Endothelial cell of umbilical vein (primary cell): Measurements from ENCODE around the gene ZNF83. TPM values are rescaled to one million over a fixed set of nuclear protein-coding genes. Genes with fewer than 3 reads are reported as not detected.
"Not testable (repeated sequence)": the region's sequence is repeated elsewhere in the genome, so short reads cannot be mapped to it uniquely, and the experiment has no call there.

ENCODE experiments used
- BruUV-seq: library from RNA; stranded (reverse); fragments of 400-500 nt; replicated peaks from 2 replicates; lab custom pipeline; 2021; lab: Mats Ljungman, UMichigan
- CTCF ChIA-PET: fragments of 300-600, 350-600 bp; sonication (Branson Sonifier 250); formaldehyde crosslinking; loops from one replicate; lab custom pipeline; 2021; ENCODE audit warnings: antibody characterized with exemption, inconsistent platforms; lab: Charles Lee
- POLR2A ChIA-PET: fragments of 300-600, 350-600 bp; sonication (Branson Sonifier 250); formaldehyde crosslinking; loops from one replicate; lab custom pipeline; 2021; ENCODE audit warnings: antibody characterized with exemption, inconsistent platforms; lab: Charles Lee
- DNase-seq: peaks from one replicate; pipeline ENCODE4 v3.0.0-alpha.2; 2011; ENCODE audit warnings: low read depth, low spot score
- FAIRE-seq: peaks from 2 replicates; lab custom pipeline; 2011; peaks lifted over from hg19 to GRCh38; lab: Jason Lieb, UNC
- H2AFZ ChIP-seq: 2 replicates; pipeline ENCODE4 v1.6.0; 2012; ENCODE audit warnings: low read depth, low read length, control low read depth, inconsistent platforms
- H3K27ac ChIP-seq: 2 replicates; pipeline ENCODE4 v1.5.1; 2011; ENCODE audit warnings: low read depth, mild to moderate bottlenecking, control low read depth, low read length, moderate library complexity; ENCODE audit not compliant: insufficient read depth
- H3K27me3 ChIP-seq, 2 experiments: 2 replicates each; pipeline versions ENCODE4 v1.6.0 to v1.6.1; 2011; ENCODE audit warnings: low read length in 2 of 2, mixed read lengths in 1 of 2; ENCODE audit not compliant: control insufficient read depth in 2 of 2, insufficient read depth in 2 of 2
- H3K36me3 ChIP-seq, 2 experiments: 2 replicates in 1 of 2; 3 replicates in 1 of 2; pipeline ENCODE4 v1.5.1; 2011; ENCODE audit warnings: low read length in 2 of 2, mild to moderate bottlenecking in 1 of 2, moderate library complexity in 1 of 2; ENCODE audit not compliant: control insufficient read depth in 2 of 2, insufficient read depth in 2 of 2; ENCODE audit errors: extremely low read depth in 1 of 2
- H3K4me1 ChIP-seq: 3 replicates; pipeline ENCODE4 v1.5.1; 2011; ENCODE audit warnings: mild to moderate bottlenecking, low read length; ENCODE audit not compliant: control insufficient read depth, insufficient read depth; ENCODE audit errors: extremely low read depth
- H3K4me2 ChIP-seq: 2 replicates; pipeline ENCODE4 v1.6.1; 2011; ENCODE audit warnings: low read length, control low read depth, mixed read lengths; ENCODE audit not compliant: insufficient read depth
- H3K4me3 ChIP-seq, 3 experiments: fragments of 200-600 bp in 1 of 3; sonication (generic), shearing (Covaris generic) in 1 of 3; replicated peaks in 1 of 3; 2 replicates each; pipeline ENCODE4 v1.5.1; 2011 to 2016; ENCODE audit warnings: control low read depth in 3 of 3, low read length in 3 of 3, mild to moderate bottlenecking in 2 of 3, inconsistent platforms in 1 of 3, low read depth in 1 of 3, moderate library complexity in 1 of 3; ENCODE audit not compliant: insufficient read depth in 1 of 3
- H3K79me2 ChIP-seq: 2 replicates; pipeline ENCODE4 v1.6.0; 2012; ENCODE audit warnings: low read length, inconsistent platforms; ENCODE audit not compliant: control insufficient read depth, insufficient read depth
- H3K9ac ChIP-seq: replicated peaks from 2 replicates; pipeline ENCODE3; 2011; ENCODE audit warnings: low read length, control low read depth; ENCODE audit not compliant: insufficient read depth; ENCODE audit errors: extremely low read depth
- H3K9me1 ChIP-seq: replicated peaks from 3 replicates; pipeline ENCODE4 v1.6.0; 2011; ENCODE audit warnings: mild to moderate bottlenecking, low read length; ENCODE audit not compliant: control insufficient read depth, insufficient read depth; ENCODE audit errors: extremely low read depth
- H3K9me3 ChIP-seq: replicated peaks from 2 replicates; pipeline ENCODE4 v1.5.1; 2012; ENCODE audit warnings: low read length, inconsistent platforms; ENCODE audit not compliant: control insufficient read depth, insufficient read depth
- H4K20me1 ChIP-seq: replicated peaks from 2 replicates; pipeline ENCODE3; 2011; ENCODE audit warnings: mild to moderate bottlenecking, low read length; ENCODE audit not compliant: control insufficient read depth, insufficient read depth; ENCODE audit errors: extremely low read depth
- GATA2 ChIP-seq: IDR thresholded peaks from 2 replicates; pipeline ENCODE4 v1.7.0; 2011; ENCODE audit warnings: low read depth, mild to moderate bottlenecking, moderate library complexity, mixed read lengths, low read length; ENCODE audit not compliant: insufficient read length, insufficient read depth
- dilution Hi-C: fragments of 300-500 bp; cut with MboI; formaldehyde crosslinking; loops from one replicate; pipeline ENCODE4 v1.15.0; 2019; ENCODE audit warnings: low sequenced_read_pairs; ENCODE audit not compliant: extremely low pct_ligation_motif_present
- intact Hi-C: fragments of 100-400 bp; cut with micrococcal nuclease; formaldehyde crosslinking; loops from one replicate; pipeline ENCODE4 v1.10.0; 2022
- polyA plus RNA-seq, 4 experiments: library from polyadenylated mRNA; depleted of rRNA in 3 of 4; stranded (reverse) in 3 of 4; unstranded in 1 of 4; fragments of >200 nt; gene quantifications; 2 replicates each; pipeline versions ENCODE4 v1.2.1 to v1.2.3, GENCODE V29; 2011 to 2012; ENCODE audit warnings: missing spikeins in 1 of 4
- total RNA-seq: library from RNA; stranded (reverse); gene quantifications from 2 replicates; pipeline ENCODE4 v1.2.3, GENCODE V29; 2021

ZNF83 gene
- total and polyA plus RNA-seq, 2 donors (not counting 3 experiments of a cell fraction or from before 2014, with no cell fraction given), result 32.3 to 41.4 TPM

- Histone ChIP-seq H3K27ac (no peak overlapping the region), H3K4me1 (peaks cover 5% of the 10 kb centered on the region), H2AFZ (no peak overlapping the region), H3K27me3 (no peaks in the 10 kb centered on the region), H3K36me3 (peaks cover 0 to 3% of the 10 kb centered on the region in 2 experiments), H3K79me2 (peaks cover 79% of the 10 kb centered on the region), H3K4me2 (no peak overlapping the region), H4K20me1 (no peaks in the 10 kb centered on the region), H3K9ac (no peak overlapping the region), H3K9me1 (no peaks in the 10 kb centered on the region), H3K9me3 (no peaks in the 10 kb centered on the region), H3K4me3 (no peak overlapping the region)
- DNase-seq (no peak), FAIRE-seq (no peak)
- no TSS peak for BruUV-seq
- no peak for TF ChIP-seq GATA2
- dilution Hi-C loops (no loop called here), intact Hi-C loops (no loop called here)
- CTCF ChIA-PET, result interaction anchor here (0.7 kb wide), 1 partner anchor 1264 kb away, joined by 3 read pairs; no protein-coding TSS in a partner anchor
- POLR2A ChIA-PET, result no interaction called here
Measured at GRCh38 chr19:52685811-52686210, 47.7 kb upstream of the ZNF83 start.

- H3K4me3 ChIP-seq, H3K4me1 ChIP-seq, H3K27me3 ChIP-seq, CTCF ChIA-PET, H3K9me3 ChIP-seq, H3K9me1 ChIP-seq, DNase-seq, dilution Hi-C loops, H4K20me1 ChIP-seq, H2AFZ ChIP-seq, intact Hi-C loops, H3K9ac ChIP-seq, H3K36me3 ChIP-seq, H3K27ac ChIP-seq, BruUV-seq, H3K4me2 ChIP-seq, POLR2A ChIA-PET: not testable (repeated sequence)
- H3K79me2 ChIP-seq, result peaks cover 77% of the 10 kb centered on the region
- peak; percentile 64 for FAIRE-seq
Measured at GRCh38 chr19:52681216-52681615, 43.1 kb upstream of the ZNF83 start.
